ENCODE measurements around the gene GOLGA7B. TPM values are rescaled to one million over a fixed set of nuclear protein-coding genes. Genes with fewer than 3 reads are reported as not detected.

The GOLGA7B gene
- total and polyA plus RNA-seq, 7 donors: 0.19 to 4.1 (median 0.77) TPM

DNA sequence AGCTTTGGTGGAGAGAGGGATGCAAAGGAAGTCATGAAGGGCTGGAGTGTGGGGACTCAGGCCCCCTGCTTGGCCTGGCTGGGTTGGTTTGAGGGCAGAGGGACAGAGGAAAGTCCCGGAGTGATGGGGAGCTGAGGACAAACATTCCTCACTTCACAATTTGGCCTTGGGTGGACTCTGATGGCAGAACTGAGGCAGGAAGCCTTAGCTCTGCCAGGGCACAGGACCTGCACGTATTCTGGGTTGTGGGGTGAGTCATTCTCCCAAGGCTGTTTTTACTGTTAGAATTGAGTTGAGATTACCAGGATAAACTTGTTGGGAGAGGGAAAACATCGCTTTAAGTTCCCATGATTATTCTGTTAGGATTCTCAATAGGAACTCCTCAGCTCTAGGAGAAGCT is 2.6 kb downstream of the GOLGA7B start:
- Histone ChIP-seq H3K4me1 (peaks cover 8% of the 10 kb centered on the region), H3K36me3 (ENCODE audit: insufficient read depth in 1 of 2, low read depth in 1 of 2) (no peaks in the 10 kb centered on the region), H3K27me3 (ENCODE audit: insufficient read depth in 3 of 3, low read length in 2 of 3) (peaks cover 0 to 6% (median 0%) of the 10 kb centered on the region in 3 donors), H3K4me3 (no peak overlapping the region), H3K27ac (no peak overlapping the region), H3K9me3 (no peaks in the 10 kb centered on the region)
- intact Hi-C loops (cut with DNase I): loop anchor here in 1 of 2 donors (5.0 kb wide), 1 partner anchor 85 kb away; no protein-coding TSS in a partner anchor
- ATAC-seq (no peak), DNase-seq (no peak)
- TF ChIP-seq, protein P1, sequence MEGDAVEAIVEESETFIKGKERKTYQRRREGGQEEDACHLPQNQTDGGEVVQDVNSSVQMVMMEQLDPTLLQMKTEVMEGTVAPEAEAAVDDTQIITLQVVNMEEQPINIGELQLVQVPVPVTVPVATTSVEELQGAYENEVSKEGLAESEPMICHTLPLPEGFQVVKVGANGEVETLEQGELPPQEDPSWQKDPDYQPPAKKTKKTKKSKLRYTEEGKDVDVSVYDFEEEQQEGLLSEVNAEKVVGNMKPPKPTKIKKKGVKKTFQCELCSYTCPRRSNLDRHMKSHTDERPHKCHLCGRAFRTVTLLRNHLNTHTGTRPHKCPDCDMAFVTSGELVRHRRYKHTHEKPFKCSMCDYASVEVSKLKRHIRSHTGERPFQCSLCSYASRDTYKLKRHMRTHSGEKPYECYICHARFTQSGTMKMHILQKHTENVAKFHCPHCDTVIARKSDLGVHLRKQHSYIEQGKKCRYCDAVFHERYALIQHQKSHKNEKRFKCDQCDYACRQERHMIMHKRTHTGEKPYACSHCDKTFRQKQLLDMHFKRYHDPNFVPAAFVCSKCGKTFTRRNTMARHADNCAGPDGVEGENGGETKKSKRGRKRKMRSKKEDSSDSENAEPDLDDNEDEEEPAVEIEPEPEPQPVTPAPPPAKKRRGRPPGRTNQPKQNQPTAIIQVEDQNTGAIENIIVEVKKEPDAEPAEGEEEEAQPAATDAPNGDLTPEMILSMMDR (IDR thresholded peaks at IDR 0.05): no peak
- WGBS, 3 donors: 52 to 58% (median 53%) methylated on average over 3 of the region's 3 CpGs

DNA sequence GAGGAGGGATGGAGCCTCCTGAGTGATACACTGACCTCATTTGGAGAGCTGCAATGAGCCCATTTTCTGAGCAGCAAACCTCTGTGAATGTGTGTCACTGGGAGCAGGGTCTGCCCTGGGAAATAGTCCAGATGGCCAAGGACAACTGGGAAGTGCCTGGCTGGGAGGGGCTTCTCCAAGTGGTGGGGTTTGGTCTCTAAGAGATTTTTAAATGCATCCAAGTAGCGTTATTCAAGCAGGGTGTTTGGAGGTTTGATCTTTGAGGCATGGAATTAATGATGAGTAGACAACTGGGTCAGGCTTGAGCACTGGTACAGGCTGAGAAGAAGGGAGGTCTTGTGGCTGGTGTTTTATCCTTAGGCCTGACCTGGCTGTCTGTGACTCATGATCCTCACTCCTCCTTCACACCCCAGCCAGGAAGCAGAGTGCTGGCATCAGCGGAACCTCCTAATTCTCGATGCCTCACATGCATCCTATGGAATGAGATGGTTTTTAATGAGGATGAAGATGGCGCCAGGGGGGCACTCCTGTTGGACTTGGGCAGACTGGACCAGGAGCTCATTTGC is 3.3 kb downstream of the GOLGA7B start:
- DNase-seq: no peak
- 84 to 89% (median 85%) methylated on average over 4 of the region's 4 CpGs for WGBS, 3 donors
- no peak overlapping the region for H3K27ac ChIP-seq
- H3K36me3 ChIP-seq (ENCODE audit: insufficient read depth in 1 of 2, low read depth in 1 of 2): no peaks in the 10 kb centered on the region
- no peak overlapping the region for H3K4me3 ChIP-seq
- H3K4me1 ChIP-seq: peaks cover 8% of the 10 kb centered on the region
- intact Hi-C loops (cut with DNase I): loop anchor here in 1 of 2 donors (5.0 kb wide), 1 partner anchor 86 kb away; no protein-coding TSS in a partner anchor
- TF ChIP-seq, protein P1 (IDR thresholded peaks at IDR 0.05): no peak
- ATAC-seq: no peak
- H3K27me3 ChIP-seq (ENCODE audit: insufficient read depth in 3 of 3, low read length in 2 of 3): peaks cover 0 to 6% (median 0%) of the 10 kb centered on the region in 3 donors
- H3K9me3 ChIP-seq: no peaks in the 10 kb centered on the region

DNA sequence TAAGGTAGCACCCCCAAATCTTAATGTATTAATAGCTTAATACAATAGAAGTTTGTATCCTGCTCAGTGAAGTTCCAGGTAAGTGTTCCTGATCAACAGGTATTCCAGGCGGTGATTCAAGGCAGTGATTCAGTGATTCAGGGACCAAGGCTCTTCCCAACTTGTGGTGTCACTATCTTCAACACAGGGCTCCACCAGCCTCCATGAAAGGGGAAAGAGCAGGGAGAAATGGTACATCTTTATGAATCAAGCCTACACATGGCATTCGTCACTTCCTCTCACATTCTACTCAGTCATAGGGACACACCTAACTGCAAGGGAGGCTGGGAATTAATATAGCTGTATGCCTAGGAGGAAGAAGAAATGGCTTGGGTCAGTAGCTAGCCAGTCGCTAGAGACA is 5.1 kb downstream of the GOLGA7B start:
- intact Hi-C loops (cut with DNase I): loop anchor here in 1 of 2 donors (5.0 kb wide), 1 partner anchor 87 kb away; no protein-coding TSS in a partner anchor
- TF ChIP-seq, protein P1 (IDR thresholded peaks at IDR 0.05): no peak
- Histone ChIP-seq H3K27ac (no peak overlapping the region), H3K9me3 (no peaks in the 10 kb centered on the region), H3K36me3 (ENCODE audit: insufficient read depth in 1 of 2, low read depth in 1 of 2) (peaks cover 0 to 5% of the 10 kb centered on the region in 2 donors), H3K4me3 (no peak overlapping the region), H3K27me3 (ENCODE audit: insufficient read depth in 3 of 3, low read length in 2 of 3) (peaks cover 0 to 6% (median 0%) of the 10 kb centered on the region in 3 donors), H3K4me1 (peaks cover 8% of the 10 kb centered on the region)
- DNase-seq (no peak), ATAC-seq (no peak)
- 90 to 97% (median 95%) methylated on average over 3 of the region's 3 CpGs for WGBS, 3 donors

DNA sequence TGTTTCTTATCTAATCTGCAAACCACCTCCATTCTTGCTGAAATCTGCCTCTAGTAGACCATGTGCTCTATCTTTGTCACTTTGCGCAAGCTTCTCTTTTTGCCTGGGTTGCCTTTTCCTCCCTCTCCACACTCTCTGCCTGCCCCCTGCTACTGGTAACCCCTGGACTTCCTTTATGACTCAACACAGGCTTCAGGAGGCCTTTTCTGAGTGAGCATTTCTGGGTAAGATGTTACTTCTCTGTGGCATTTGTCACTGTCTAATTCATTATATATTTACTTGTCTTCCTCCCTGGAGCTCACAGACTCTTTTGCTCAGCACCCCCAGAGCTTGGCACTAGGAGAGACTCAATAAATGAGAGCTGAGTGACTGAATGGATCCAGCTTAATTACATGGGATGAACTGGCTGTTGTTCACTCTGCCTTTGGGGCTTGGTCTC is 8.4 kb downstream of the GOLGA7B start:
- H3K36me3 ChIP-seq (ENCODE audit: insufficient read depth in 1 of 2, low read depth in 1 of 2): peaks cover 0 to 13% of the 10 kb centered on the region in 2 donors
- no peaks in the 10 kb centered on the region for H3K27me3 ChIP-seq (ENCODE audit: insufficient read depth in 3 of 3, low read length in 2 of 3)
- DNase-seq (no peak), ATAC-seq (no peak)
- WGBS, 3 donors: 94 to 97% (median 96%) methylated on average over 1 of the region's 1 CpG
- no peak overlapping the region for H3K27ac ChIP-seq
- TF ChIP-seq, protein P1 (IDR thresholded peaks at IDR 0.05): no peak
- no peaks in the 10 kb centered on the region for H3K9me3 ChIP-seq
- H3K4me3 ChIP-seq: no peak overlapping the region
- intact Hi-C loops (cut with DNase I): no loop called here
- H3K4me1 ChIP-seq: no peaks in the 10 kb centered on the region

Data from psoas muscle (tissue), 8 donors.